Liver (tissue), 9 donors: ENCODE measurements around the gene TTC28. TPM values are rescaled to one million over a fixed set of nuclear protein-coding genes. Genes with fewer than 3 reads are reported as not detected.

Source experiments
- DNase-seq: peaks from one replicate; pipeline ENCODE4 v3.0.0-alpha.2; 2017; ENCODE audit warnings: low spot score
- H3K27ac ChIP-seq, 2 donors: one replicate each; pipeline ENCODE4 v1.7.0; 2013; ENCODE audit warnings: inconsistent platforms in 2 of 2, low read length in 2 of 2, control low read depth in 1 of 2, low read depth in 1 of 2, mild to moderate bottlenecking in 1 of 2
- H3K27me3 ChIP-seq, 4 donors: one replicate each; pipeline versions ENCODE4 v1.6.1 to v1.7.0; 2013; ENCODE audit warnings: low read length in 3 of 4, inconsistent platforms in 1 of 4, mild to moderate bottlenecking in 1 of 4, moderate library complexity in 1 of 4; ENCODE audit not compliant: control insufficient read depth in 4 of 4, insufficient read depth in 4 of 4
- H3K36me3 ChIP-seq, 4 donors: one replicate each; pipeline versions ENCODE4 v1.6.1 to v1.7.0; 2013; ENCODE audit warnings: low read length in 3 of 4, mild to moderate bottlenecking in 3 of 4, low read depth in 1 of 4, moderate library complexity in 1 of 4; ENCODE audit not compliant: control insufficient read depth in 4 of 4, insufficient read depth in 3 of 4
- H3K4me1 ChIP-seq, 4 donors: one replicate each; pipeline versions ENCODE4 v1.6.1 to v1.7.0; 2013; ENCODE audit warnings: low read length in 3 of 4, mild to moderate bottlenecking in 3 of 4, moderate library complexity in 1 of 4; ENCODE audit not compliant: control insufficient read depth in 4 of 4, insufficient read depth in 4 of 4
- H3K4me3 ChIP-seq, 3 donors: one replicate each; pipeline versions ENCODE4 v1.6.1 to v1.7.0; 2013; ENCODE audit warnings: low read length in 3 of 3, control low read depth in 1 of 3, low read depth in 1 of 3, mild to moderate bottlenecking in 1 of 3
- H3K9ac ChIP-seq, 2 donors: one replicate each; pipeline ENCODE4 v1.7.0; 2013; ENCODE audit warnings: low read length in 2 of 2, mild to moderate bottlenecking in 2 of 2, moderate library complexity in 2 of 2, control low read depth in 1 of 2, low read depth in 1 of 2
- H3K9me3 ChIP-seq, 4 donors: one replicate each; pipeline versions ENCODE4 v1.6.1 to v1.7.0; 2013; ENCODE audit warnings: low read length in 3 of 4; ENCODE audit not compliant: control insufficient read depth in 4 of 4
- ATF3 ChIP-seq: IDR thresholded peaks from 2 replicates; pipeline ENCODE4 v1.6.1; 2016; ENCODE audit warnings: antibody characterized with exemption
- CTCF ChIP-seq: fragments of 150-350 bp; IDR thresholded peaks from 2 replicates; pipeline ENCODE4 v1.5.1; 2017; ENCODE audit warnings: improper control_type of control experiment, low read depth, low read length; ENCODE audit not compliant: missing input control
- EGR1 ChIP-seq, 2 donors: IDR thresholded peaks; 2 replicates each; pipeline ENCODE4 v1.6.1; 2016 to 2018; ENCODE audit warnings: antibody characterized with exemption in 2 of 2, low read depth in 2 of 2
- FOXA1 ChIP-seq: IDR thresholded peaks from 2 replicates; pipeline ENCODE4 v1.6.1; 2016; ENCODE audit warnings: antibody characterized with exemption
- HNF4A ChIP-seq, 2 donors: conservative IDR thresholded peaks; 2 replicates each; pipeline ENCODE4 v1.6.1; 2016; ENCODE audit warnings: antibody characterized with exemption in 2 of 2, mild to moderate bottlenecking in 2 of 2
- HNF4G ChIP-seq: IDR thresholded peaks from 2 replicates; pipeline ENCODE4 v1.6.1; 2016; ENCODE audit warnings: antibody characterized with exemption
- JUND ChIP-seq, 2 donors: IDR thresholded peaks; 2 replicates each; pipeline ENCODE4 v1.6.1; 2016; ENCODE audit warnings: antibody characterized with exemption in 2 of 2
- MAX ChIP-seq: IDR thresholded peaks from 2 replicates; pipeline ENCODE4 v1.6.1; 2016; ENCODE audit warnings: antibody characterized with exemption
- REST ChIP-seq: IDR thresholded peaks from 2 replicates; pipeline ENCODE4 v1.6.1; 2016; ENCODE audit warnings: antibody characterized with exemption, mild to moderate bottlenecking
- RXRA ChIP-seq, 2 donors: IDR thresholded peaks; 2 replicates each; pipeline ENCODE4 v1.6.1; 2017 to 2018; ENCODE audit warnings: antibody characterized with exemption in 2 of 2, mild to moderate bottlenecking in 1 of 2
- WGBS: extraction: QIAGEN DNeasy Blood & Tissue Kit; methylation state at CpG from one replicate; pipeline ENCODE4 v1.1.7; 2013; 5-methylcytosine and 5-hydroxymethylcytosine counted together
- polyA plus RNA-seq, 2 donors: library from polyadenylated mRNA; stranded (reverse) in 1 of 2; unstranded in 1 of 2; fragments of 200-250 nt in 1 of 2; fragments of >200 nt in 1 of 2; fragmentation: Nextera tagmentation in 1 of 2; extraction: Ambion mirVana in 1 of 2; gene quantifications; one replicate each; pipeline versions ENCODE4 v1.2.1 to v1.2.3, GENCODE V29; 2013 to 2015
- total RNA-seq, 2 donors: library from RNA; depleted of rRNA; stranded (reverse); fragments of >200 nt; gene quantifications; one replicate each; pipeline ENCODE4 v1.2.3, GENCODE V29; 2014
- donor health status: healthy.
- donor health status: healthy.
- donor health status: healthy.
- donor health status: healthy.
- donor health status: healthy.

Gene TTC28
- total and polyA plus RNA-seq, 4 donors = 4.2 to 19.4 (median 5.9) TPM

- no peak for TF ChIP-seq JUND (IDR thresholded peaks at IDR 0.05)
Measured at GRCh38 chr22:28072066-28072465, 607.6 kb downstream of the TTC28 start (continued).

GRCh38 chr22:28068826-28069225 lies 610.8 kb downstream of the TTC28 start:
- H3K36me3 ChIP-seq = no peaks in the 10 kb centered on the region
- H3K4me1 ChIP-seq = no peaks in the 10 kb centered on the region
- TF ChIP-seq CTCF (no peak), MAX (no peak), FOXA1 (no peak)
- no peak overlapping the region for H3K4me3 ChIP-seq
- no peaks in the 10 kb centered on the region for H3K9me3 ChIP-seq
- no peak overlapping the region for H3K9ac ChIP-seq
- no peak for DNase-seq
- 94% methylated on average over 2 of the region's 2 CpGs for WGBS
- no peak overlapping the region for H3K27ac ChIP-seq
- H3K27me3 ChIP-seq = no peaks in the 10 kb centered on the region

GRCh38 chr22:28064920-28065319 lies 614.7 kb downstream of the TTC28 start:
- no peaks in the 10 kb centered on the region for H3K4me1 ChIP-seq

More at GRCh38 chr22:28064920-28065319, 614.7 kb downstream of the TTC28 start:
- Histone ChIP-seq H3K36me3 (peaks cover 0 to 2% (median 0%) of the 10 kb centered on the region in 4 donors), H3K9me3 (peaks cover 0 to 1% (median 0%) of the 10 kb centered on the region in 4 donors), H3K4me3 (no peak overlapping the region), H3K27me3 (no peaks in the 10 kb centered on the region), H3K9ac (no peak overlapping the region), H3K27ac (no peak overlapping the region)
- TF ChIP-seq ATF3 (no peak), REST (no peak), HNF4G (no peak), HNF4A (conservative IDR thresholded peaks at IDR 0.05) (no peak), EGR1 (IDR thresholded peaks at IDR 0.05; ENCODE audit: low read depth in 2 of 2) (no peak), MAX (no peak), RXRA (IDR thresholded peaks at IDR 0.05) (no peak), CTCF (no peak), JUND (IDR thresholded peaks at IDR 0.05) (no peak)
- no peak for DNase-seq
- WGBS = 90% methylated on average over 2 of the region's 2 CpGs
